GM21619 (cell line): Measurements from ENCODE around the gene RGS6.
"Not testable (repeated sequence)": the region's sequence is repeated elsewhere in the genome, so short reads cannot be mapped to it uniquely, and the experiment has no call there.

Experiments
- ATAC-seq: cut with Tn5 transposase; IDR thresholded peaks from one replicate; pipeline ENCODE4 v1.9.1; 2021; ENCODE audit not compliant: unreplicated experiment

RGS6 gene

GRCh38 chr14:71932229-71932981 is at the start of gene RGS6:
Gene RGS6, plus strand, starts transcription at chr14:71932429.
- no peak for ATAC-seq

GRCh38 chr14:71883094-71883493 is 49.1 kb upstream of the RGS6 start:
- ATAC-seq = no peak

GRCh38 chr14:71885301-71885700 is 46.9 kb upstream of the RGS6 start:
- no peak for ATAC-seq

- ATAC-seq = not testable (repeated sequence)
These were observed 44.4 kb upstream of the RGS6 start for GRCh38 chr14:71887802-71888201.

- ATAC-seq = no peak
These were observed 41.7 kb upstream of the RGS6 start for GRCh38 chr14:71890541-71890940.

GRCh38 chr14:71891185-71891584 is 41.0 kb upstream of the RGS6 start:
- no peak for ATAC-seq

- ATAC-seq = no peak
These were observed 40.3 kb upstream of the RGS6 start for GRCh38 chr14:71891970-71892369.

- no peak for ATAC-seq
These were observed 27.2 kb upstream of the RGS6 start for GRCh38 chr14:71905031-71905430.

GRCh38 chr14:71905860-71906259 is 26.4 kb upstream of the RGS6 start:
- no peak for ATAC-seq

- no peak for ATAC-seq
These were observed 24.3 kb upstream of the RGS6 start for GRCh38 chr14:71907793-71908515.

GRCh38 chr14:71911669-71912068 is 20.6 kb upstream of the RGS6 start:
- no peak for ATAC-seq

- ATAC-seq = no peak
These were observed 18.9 kb upstream of the RGS6 start for GRCh38 chr14:71913342-71913741.

- ATAC-seq = no peak
These were observed 13.3 kb upstream of the RGS6 start for GRCh38 chr14:71918955-71919354.

GRCh38 chr14:71923513-71923912 is 8.7 kb upstream of the RGS6 start:
- ATAC-seq = no peak

GRCh38 chr14:71931492-71932228 is 569 bp upstream of the RGS6 start:
- no peak for ATAC-seq

- ATAC-seq = no peak
These were observed 865 bp downstream of the RGS6 start for GRCh38 chr14:71933001-71933587.

GRCh38 chr14:71938273-71938672 is 6.0 kb downstream of the RGS6 start:
- ATAC-seq = not testable (repeated sequence)

GRCh38 chr14:71939344-71939743 is 7.1 kb downstream of the RGS6 start:
- ATAC-seq = not testable (repeated sequence)

GRCh38 chr14:71940500-71940899 is 8.3 kb downstream of the RGS6 start:
- not testable (repeated sequence) for ATAC-seq

GRCh38 chr14:71941616-71942015 is 9.4 kb downstream of the RGS6 start:
- ATAC-seq = not testable (repeated sequence)
